ENCODE data around the gene LPIN1. TPM values are rescaled to one million over a fixed set of nuclear protein-coding genes. Genes with fewer than 3 reads are reported as not detected.

LPIN1 gene
- total and polyA plus RNA-seq, 2 of the 8 experiments (the other 6 are each of a cell fraction or from before 2014, with no cell fraction given) = 4.3 to 9.8 TPM

- TF ChIP-seq POU5F1 (IDR thresholded peaks at IDR 0.05; ENCODE audit: low read depth, low read length) (no peak), TBP (IDR thresholded peaks at IDR 0.05; ENCODE audit: low read depth, low read length) (no peak), YY1 (IDR thresholded peaks at IDR 0.05; ENCODE audit: low read depth, low read length) (no peak), TCF12 (IDR thresholded peaks at IDR 0.05; ENCODE audit: low read depth, low read length) (no peak)
These were observed 4.0 kb downstream of the LPIN1 start (continued) for GRCh38 chr2:11750422-11750821.

All from H1 (cell line).